CD4-positive, alpha-beta T cell treated with Interleukin-21 for 1 hour (primary cell): ENCODE results near the gene STK38L.
A peak's percentile ranks its signal among the peaks of the same experiment; 100 is the strongest.

ENCODE experiments used
- DNase-seq: peaks from one replicate; pipeline ENCODE4 v3.0.0-alpha.2; 2020

STK38L gene

DNA sequence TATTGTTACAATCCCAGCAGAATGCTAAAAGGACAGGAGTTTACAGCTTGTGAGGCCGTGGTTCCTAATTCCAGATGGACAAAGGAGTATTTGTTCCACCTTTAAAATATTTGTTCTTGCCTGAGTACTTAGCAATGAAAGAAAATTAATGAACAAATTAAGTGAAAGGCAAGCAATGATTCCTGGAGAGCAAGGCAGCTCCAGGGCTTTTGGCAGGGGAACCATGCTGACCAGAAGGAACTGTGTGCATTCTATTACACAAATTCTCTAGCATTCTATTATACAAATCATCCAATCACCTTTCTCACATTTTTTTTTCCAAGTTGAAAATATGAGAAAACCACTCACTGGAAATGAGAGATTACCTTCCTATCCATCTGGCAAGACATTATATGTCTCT is 86.8 kb downstream of the STK38L start:
- DNase-seq: no peak

DNA sequence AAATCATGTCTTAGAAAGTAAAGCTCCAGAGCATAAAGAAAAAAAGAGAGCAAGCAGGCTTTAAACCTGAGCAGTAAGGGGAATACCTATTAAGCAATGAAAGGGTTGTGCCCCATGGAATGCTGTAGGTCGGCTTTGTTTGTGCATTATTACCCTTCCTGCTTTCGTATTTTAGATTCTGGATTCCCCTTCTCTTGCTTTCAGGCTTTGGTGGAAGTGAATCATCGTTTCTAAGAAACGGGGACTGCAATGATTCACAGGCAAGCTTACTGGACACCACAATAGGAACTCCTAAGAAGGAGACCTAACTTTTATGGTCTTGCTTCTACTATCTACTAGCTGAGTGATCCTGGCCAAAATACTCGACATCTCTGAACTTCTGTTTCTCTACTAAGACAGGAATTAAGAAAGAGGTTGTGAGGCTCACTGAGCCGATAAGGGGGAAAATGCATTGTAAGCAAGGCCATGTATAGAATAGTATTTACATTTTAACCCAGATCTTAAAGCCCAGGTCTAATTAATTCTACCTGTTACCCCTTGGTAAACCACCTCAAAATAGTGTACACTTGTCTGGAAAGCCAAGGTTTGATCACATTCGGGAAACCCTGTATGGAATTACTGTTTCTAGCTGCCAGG is 87.3 kb downstream of the STK38L start:
- DNase-seq: peak; percentile 1

DNA sequence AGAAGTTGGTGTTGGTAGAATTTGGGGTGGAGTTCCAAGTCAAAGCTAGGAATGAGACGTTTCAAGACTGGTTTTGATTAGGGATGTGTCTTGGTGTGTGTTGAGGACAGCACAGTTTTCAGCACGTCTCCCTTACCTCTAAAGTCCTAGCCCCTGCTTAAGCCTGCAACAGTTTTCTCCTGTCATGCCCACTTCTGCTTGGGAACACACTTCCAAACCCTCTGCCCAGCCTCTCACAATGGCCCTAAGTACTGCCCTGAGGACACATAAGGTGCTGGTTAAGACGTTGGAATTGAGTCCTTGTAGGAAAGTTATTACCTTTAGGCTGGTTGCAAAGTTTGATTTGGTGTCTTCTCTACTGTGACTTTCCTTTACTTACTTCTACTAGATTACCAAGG is 87.8 kb downstream of the STK38L start:
- no peak for DNase-seq

DNA sequence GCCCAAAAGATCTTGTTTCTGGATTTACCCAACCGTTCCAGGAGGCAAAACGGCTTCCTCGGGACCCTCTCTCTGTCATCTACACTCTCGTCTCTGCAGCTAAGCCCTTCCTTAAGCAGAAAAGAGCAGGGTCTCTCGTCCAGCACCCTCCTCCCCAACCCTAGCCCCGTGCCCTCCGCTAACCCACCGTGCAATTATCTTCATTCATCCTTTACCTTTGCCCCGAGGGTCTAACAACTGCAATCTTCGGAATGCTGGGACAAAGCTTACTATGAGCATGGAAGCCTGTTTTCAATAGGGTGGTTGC is 88.3 kb downstream of the STK38L start:
- DNase-seq: no peak

DNA sequence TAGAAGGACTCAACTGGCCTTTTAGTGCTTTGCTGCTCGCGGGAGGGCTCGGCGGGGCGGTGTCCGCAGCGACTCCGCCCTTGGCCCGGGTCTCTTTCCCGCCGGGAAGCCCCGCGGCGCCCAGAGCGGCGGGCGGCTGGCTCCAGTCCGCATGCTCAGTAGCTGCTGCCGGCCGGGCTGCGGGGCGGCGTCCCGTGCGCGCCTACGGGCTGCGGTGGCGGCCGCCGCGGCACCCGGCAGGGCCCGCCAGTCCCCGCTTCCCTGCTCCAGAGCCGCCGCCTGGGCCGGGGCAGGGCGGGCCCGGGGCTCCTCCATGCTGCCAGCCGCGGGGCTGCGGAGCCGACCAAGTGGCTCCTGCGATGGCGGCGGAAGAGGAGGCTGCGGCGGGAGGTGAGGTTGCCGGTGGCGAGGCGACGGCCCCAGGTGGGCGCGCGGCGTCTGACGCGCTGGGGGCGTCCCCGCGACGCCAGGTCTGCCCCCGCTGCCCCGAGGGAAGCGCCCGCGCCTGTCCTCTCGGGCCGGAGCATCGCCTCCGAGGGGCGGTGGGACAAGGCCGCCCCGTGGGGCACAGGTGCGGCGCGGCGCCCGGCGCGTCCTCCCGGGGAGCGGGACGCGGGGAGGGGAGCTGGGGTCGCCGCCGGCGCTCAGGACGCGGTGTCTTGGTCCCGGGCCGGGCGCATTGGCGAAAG is 88.8 kb downstream of the STK38L start, which contains the start of gene BMAL2:
Gene BMAL2 (plus strand): TSS at position 123 of the 689 bp plus-strand sequence. CDS start 237 bp downstream, at position 360.
- peak; percentile 21 for DNase-seq

DNA sequence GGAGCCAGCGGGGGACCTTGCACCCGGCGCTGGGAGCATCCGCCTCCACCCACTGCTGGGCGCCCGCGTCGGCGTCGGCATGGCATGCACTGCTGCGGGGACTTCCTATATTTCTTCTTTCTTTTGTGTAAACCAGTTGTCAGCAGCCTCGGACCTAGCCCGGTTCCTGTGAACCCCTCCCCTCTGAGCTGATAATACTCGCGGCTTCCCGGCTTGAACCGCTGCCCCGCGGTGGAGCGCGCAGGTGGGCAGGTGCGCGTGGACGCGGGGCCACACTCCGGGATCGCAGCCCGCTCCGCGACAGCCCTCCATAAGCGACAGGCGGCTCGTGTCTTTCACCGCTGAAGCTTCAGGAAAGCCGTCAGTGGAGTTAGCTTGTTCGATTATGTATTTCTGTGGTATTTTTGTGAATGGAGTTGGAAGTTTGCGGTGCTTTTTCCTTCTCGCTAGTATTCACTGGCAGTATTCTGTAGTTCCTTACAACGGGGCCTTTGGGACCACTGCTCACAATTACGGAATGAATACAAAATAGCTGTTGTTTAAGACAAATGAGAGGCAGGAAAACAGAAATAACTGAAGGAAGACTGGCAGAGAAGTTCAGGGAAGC is 89.4 kb downstream of the STK38L start:
- DNase-seq: peak; percentile 22

DNA sequence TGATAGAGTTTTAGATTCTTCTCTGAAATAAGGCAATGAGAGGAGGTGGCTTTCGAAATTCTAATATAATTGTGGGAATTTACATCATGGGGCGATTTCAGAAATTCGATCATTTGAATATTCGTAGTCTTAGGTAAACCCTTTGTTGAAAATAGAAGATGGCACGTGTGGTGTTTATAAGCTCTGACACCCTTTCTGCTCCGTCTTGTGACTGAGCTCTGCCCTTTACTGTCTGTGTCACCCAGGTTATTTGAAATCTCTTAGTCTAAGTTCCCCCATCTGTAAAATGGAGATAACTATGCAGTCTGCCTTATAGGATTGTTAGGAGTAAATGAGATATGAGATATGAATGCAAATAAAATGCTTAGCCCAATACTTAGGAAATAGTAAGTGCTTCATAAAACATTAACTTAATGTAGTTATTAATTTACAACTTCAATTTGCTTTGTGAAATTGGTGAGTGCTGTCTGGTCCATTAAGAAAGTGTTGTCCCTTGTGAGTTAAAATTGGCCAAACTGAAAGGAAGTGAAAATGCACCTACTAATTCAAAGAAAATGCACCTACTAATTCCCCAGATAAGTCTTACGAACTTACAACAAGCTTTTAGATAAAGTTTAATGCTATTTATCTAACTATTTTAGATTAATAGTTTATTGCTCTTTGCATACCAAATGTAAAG is 90.1 kb downstream of the STK38L start:
- DNase-seq: no peak

DNA sequence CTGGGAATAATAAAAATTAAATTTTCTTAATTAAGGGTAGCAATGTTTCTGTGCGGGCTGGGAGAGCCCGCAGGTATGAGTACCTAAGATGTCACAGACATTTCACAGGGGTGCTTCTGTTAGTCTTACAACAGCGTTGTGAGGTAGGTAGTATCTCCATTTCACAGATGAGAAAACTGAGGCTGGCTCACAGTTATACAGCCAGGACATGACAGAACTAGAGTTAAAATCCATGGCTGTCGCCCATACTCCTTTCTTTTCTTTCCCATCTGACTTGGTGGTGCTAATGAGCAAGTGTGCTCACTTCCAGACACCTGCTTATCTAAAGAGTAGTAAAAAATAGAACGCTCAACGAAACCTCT is 90.6 kb downstream of the STK38L start:
- no peak for DNase-seq

DNA sequence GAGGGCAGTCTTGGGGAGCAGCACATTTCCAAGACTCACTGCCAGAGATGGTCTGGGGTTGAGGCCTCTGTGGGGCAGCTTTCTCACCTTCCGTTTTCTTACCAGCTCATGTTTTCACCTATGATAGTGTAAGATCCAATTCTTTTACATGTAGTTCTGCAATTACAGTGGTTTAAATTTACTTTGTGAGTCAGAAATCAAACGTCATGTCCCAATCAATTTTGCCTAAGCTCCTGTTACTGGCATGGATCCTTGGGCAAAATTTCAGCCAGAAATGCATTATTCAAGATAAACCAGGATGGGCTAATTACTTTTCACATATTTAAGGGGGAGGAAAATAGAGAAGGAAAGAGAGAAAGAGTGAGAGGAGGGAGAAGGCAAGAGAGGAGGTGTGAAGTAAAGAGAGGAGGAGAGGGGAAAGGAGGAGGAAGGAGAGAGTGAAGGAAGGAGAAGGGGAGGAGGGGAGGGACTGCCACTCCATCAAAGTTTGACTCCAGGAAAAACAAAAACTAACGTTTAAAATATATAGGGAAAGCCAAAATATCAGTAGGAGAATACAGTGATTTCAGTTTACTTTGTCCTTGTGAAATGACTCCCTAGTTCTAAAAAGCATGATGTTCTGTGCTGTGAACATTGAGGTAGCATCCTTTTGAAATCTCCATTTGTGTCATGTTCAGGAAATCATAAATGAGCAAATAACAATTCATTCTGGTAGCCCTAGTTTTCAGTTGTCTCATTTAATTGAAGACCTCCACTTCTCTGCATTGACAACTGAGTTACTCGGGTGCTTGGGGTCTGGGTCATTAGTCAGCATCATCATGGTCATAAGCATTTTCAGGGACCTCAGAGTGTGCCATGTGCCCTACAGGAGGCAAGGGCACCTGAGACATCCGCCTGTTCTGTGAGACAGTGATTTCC is 91.5 kb downstream of the STK38L start:
- no peak for DNase-seq

DNA sequence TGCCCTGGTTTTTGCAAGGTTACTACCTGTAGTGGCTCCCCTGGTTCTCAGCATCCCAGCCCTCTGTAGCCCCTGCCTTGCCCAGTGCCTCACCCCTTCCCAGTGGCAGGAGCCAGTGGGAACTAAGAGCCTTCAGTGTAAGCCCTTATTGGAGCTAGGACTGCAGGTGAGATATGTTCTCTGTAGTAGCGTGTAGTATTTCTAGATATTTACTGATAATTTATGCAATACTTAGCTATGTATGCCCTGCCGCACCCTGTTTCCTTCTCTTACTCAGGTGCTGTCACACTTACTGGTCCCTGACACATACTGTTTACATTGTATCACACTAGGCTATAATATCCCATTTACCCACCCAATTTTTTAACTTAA is 92.2 kb downstream of the STK38L start:
- DNase-seq: no peak

DNA sequence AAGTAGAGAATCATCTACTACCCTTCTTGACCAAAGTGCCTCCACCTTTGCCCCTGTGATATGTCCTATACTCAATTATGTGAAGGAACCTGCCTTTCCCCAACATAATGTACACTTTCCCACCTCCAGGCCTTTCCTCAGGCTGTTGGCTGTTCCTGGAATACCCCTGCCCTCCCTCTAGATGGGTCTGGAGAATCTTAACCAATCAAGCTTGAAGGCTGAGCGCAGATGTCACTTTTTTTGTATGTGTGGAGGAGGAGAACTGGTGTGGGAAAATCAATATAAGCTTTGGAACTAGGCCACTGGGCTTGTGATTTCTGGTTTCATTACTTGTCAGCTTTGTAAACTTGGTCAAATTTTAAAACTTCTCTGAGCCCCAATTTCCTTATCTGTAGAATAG is 93.3 kb downstream of the STK38L start:
- no peak for DNase-seq

DNA sequence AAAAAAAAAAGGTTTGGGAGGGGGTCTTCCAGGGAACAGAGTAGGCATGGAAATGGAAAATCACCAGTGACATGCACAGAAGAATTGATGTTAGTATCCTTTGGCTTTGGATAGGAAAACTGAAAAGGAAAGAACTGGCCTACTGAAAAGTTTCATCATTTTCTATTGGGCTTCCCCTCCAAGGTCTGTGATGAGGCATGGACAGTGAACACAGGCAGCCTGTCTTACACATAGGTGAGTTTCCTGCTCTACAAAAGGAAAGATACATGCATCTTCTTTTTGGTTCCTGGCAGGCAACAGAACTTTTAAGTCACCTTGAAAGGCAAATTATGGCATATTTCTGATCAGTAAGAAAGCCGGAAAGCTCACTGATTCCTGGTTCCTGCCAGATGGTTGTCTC is 94.4 kb downstream of the STK38L start:
- no peak for DNase-seq

DNA sequence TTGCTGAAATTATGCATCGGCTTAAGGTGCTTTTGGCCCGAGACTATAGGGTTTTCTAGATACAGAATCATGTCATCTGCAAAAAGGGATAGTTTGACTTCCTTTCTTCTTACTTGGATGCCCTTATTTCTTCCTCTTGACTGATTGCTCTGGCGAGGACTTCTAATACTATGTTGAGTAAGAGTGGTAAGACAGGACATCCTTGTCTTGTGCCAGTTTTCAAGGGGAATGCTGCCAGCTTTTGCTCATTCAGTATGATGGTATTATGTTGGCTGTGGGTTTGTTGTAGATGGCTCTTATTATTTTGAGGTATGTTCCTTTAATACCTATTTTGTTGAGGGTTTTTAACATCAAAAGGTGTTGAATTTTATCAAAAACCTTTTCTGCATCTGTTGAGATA is 96.9 kb downstream of the STK38L start:
- DNase-seq: no peak

DNA sequence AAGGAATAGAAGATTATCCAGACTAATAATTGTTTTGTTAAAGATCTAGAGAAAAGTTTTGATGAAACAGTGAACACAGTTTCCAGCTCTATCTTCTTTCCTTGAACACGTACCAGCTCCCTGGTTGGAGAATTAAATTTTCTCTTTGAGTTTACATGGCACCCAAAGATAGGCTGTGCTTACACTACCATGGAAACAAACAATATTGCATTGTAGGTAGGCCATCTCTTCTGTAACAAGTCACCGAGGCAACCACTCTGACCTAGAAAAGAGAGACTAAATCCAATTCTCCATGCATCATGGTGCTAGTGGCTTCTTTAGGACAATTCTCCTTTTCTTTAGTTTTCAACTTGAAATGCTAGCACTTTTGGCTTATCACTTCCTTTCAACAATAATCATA is 98.5 kb downstream of the STK38L start:
- no peak for DNase-seq

DNA sequence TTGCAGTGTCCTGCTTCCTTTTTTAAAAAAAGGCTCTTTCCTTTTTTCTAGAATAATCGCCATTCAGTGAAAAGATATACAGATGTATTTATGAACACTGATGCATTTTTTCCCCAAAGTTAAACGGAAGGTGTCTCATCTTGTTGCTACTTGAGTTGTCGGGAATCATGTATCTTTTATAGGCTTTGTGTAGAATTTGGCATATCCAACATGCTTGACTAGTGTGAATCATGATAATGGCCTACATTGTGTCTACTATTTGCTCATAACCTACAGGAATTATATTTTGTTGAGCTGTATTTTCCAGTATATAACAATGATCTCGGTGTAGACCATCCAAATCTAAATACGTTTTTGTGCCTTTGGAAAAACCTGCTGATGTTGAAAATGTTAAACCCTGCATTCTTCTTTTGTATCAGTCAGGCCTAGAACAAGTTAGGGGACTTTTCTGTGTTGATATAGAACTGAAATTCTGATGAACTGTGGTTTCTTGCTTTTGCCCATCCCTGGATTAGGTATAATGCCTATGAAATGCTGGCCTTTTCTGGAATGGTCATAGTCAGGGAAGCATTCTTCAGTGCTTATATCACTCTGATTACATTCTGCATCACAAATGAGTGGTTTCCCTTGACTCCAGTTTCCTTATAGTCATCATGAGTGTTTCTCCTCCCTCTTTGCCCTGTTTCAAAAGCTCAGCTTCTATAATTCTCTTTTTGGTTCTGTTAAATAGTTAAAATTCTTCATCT is 99.3 kb downstream of the STK38L start:
- no peak for DNase-seq

DNA sequence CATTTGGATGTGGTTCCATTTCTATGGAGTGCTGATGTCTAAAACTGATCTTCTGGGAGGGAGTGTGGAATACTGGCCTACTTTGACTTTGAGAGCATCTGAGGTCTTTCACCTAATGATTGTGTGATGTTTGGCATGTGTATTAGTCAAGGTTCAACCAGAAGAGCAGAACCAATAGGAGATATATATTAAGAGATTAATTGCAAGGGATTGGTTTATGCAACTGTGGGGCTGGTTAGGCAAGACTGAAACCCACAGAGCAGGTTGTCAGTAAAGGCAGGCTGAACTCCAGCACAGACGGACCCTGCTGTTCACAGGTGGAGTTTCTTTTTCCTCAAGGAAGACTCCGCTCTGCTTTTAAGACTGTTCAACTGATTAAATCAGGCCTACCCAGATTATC is 100.2 kb downstream of the STK38L start:
- no peak for DNase-seq

DNA sequence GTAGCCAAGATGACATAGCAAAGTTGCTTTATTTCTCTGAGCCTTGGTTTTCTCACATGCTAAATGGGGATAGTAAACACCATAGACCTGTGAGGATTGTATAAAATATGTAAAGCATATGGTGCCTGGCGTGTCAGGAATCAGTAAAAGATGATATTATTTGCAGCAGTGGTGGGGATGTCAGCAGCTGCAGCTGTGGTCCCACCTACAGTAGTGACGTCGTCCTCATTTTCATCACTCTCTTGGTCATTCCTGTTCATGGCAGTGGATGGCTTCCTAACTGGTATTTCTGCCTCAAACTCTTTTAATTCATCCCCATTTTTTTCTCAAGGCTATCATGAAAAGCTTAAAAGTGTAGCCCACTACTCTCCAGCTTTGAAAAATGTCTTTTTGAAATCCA is 100.7 kb downstream of the STK38L start:
- DNase-seq: no peak

DNA sequence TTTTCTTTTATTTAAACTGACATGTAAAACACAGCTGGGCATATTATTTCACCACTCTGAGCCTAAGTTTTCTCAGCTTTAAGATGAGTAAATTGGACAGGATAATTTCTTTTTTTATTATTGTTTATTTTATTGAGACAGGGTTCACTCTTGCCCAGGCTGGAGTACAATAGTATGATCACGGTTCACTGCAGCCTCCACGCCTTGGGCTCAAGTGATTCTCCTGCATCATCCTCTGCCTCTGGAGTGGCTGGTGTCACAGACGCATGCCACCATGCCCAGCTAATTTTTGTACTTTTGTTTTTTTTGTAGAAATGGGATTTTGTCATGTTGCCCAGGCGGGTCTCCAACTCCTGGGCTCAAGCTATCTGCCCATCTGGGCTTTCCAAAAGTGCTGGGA is 101.3 kb downstream of the STK38L start:
- no peak for DNase-seq

DNA sequence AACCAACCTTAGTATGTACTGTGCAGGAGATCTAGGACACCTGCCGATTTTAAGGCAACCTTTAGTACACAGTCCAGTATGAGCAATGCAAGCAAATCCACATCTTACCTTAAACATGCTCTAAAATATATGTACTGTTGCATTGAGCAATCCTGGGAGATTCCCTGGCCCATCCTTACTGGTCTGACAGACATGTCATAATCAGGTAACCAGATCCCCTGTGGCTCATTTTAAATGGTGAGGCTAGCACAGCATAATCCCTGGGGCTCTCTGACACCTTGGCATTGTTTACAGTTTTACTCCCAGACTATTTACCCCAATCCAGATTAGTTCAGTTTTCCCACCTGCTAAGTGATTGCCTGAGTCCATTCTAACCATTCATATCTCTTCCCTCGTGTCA is 103.7 kb downstream of the STK38L start:
- DNase-seq: no peak

DNA sequence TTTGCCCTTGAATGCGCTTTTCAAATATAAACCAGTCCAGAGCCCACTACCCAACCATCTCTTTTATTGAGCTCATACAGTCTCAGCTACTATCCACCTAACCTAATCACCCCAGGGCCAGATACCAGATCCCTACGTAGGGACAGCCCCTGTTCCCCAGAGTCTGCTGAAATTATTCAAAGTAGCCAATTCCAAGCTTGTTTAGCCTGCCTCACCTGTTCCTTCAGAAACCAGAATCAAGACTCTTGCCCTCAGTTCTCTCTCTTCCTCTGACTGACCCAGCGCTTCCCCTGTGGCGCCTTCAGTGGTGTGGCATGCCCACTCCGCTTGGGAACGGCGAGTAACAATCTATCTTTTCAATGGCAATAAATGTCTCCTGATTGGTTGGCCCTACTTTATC is 107.4 kb downstream of the STK38L start:
- DNase-seq: no peak

DNA sequence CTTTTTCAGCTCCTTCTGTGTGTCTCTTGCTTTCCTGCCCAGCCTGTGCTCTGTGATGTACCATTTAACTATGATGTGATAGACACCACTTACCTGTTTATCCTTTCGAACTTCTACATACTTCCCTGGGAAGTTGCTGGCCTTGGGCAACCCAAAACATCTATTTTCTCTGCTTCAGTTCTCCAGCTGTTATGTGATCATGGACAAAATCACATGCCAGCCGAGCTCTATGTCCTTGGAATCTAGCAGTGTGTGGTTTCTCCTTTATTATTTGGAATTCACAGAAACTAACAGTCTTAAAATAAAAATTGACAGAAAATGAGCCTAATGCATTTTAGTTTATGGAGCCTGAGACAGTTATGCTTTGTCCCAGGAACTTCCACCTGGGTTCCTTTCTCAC is 111.4 kb downstream of the STK38L start:
- DNase-seq: no peak

DNA sequence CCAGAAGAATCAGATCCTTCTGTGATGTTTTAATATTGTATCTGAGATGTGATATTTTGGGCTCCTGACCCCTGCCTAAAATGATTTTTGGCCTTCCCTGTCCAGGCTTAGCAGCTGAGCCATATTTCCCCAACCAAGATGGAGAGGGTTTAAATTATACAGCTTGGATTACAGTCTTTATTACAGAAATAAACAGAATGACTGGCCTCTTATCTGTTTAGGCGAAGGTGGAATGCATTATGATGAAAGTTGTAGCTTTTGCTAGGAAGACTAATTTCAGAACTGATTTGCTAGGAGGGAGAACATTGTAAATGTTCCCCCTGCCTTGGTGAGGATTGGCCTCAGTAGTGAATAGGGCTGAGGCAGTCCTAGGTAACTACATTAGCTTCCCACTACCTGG is 111.9 kb downstream of the STK38L start:
- DNase-seq: no peak
